HL-60 (cell line): ENCODE results near the gene ACAA1.

ENCODE experiments used
- DNase-seq, 2 experiments: peaks; one replicate each; pipeline ENCODE4 v3.0.0-alpha.2; 2010 to 2020; ENCODE audit warnings: low read depth in 1 of 2, low spot score in 1 of 2
- H3K27ac ChIP-seq: fragments of 250-450 bp; sonication (Bioruptor Pico); replicated peaks from 2 replicates; pipeline ENCODE4 v1.5.1; 2020; ENCODE audit warnings: mild to moderate bottlenecking, moderate library complexity
- H3K27me3 ChIP-seq: fragments of 250-450 bp; sonication (Bioruptor Pico); 2 replicates; pipeline ENCODE4 v1.5.1; 2021; ENCODE audit warnings: mild to moderate bottlenecking, moderate library complexity; ENCODE audit not compliant: insufficient read depth, poor library complexity, severe bottlenecking
- H3K4me3 ChIP-seq: replicated peaks from 2 replicates; pipeline ENCODE4 v1.5.1; 2011; ENCODE audit warnings: mild to moderate bottlenecking, control low read depth, low read length; ENCODE audit not compliant: insufficient read depth
- CTCF ChIP-seq: IDR thresholded peaks from one replicate; pipeline ENCODE4 v1.5.1; 2011; ENCODE audit warnings: low read length, control low read depth, inconsistent platforms; ENCODE audit not compliant: insufficient read depth
- GABPA ChIP-seq: IDR thresholded peaks from 2 replicates; pipeline ENCODE4 v1.6.1; 2012; ENCODE audit warnings: low read depth
- POLR2AphosphoS5 ChIP-seq: IDR thresholded peaks from 2 replicates; pipeline ENCODE4 v1.6.1; 2012; ENCODE audit warnings: low read depth
- REST ChIP-seq: IDR thresholded peaks from 2 replicates; pipeline ENCODE4 v1.6.1; 2012; ENCODE audit warnings: low read depth; ENCODE audit not compliant: insufficient replicate concordance
- SPI1 ChIP-seq: IDR thresholded peaks from 2 replicates; pipeline ENCODE4 v1.6.1; 2012; ENCODE audit warnings: low read depth, mild to moderate bottlenecking, borderline replicate concordance

The ACAA1 gene

GRCh38 chr3:38168151-38169026 lies 31.5 kb upstream of the ACAA1 start:
- H3K4me3 ChIP-seq: no peak overlapping the region
- no peak for TF ChIP-seq SPI1
- no peak for TF ChIP-seq REST
- TF ChIP-seq GABPA: no peak
- TF ChIP-seq CTCF: no peak
- no peak for TF ChIP-seq POLR2AphosphoS5
- no peak for DNase-seq
- no peaks in the 10 kb centered on the region for H3K27me3 ChIP-seq
- H3K27ac ChIP-seq: no peak overlapping the region

GRCh38 chr3:38167591-38167990 lies 30.7 kb upstream of the ACAA1 start:
- no peak overlapping the region for H3K4me3 ChIP-seq
- TF ChIP-seq POLR2AphosphoS5: no peak
- TF ChIP-seq GABPA: no peak
- H3K27ac ChIP-seq: no peak overlapping the region
- no peak for DNase-seq
- H3K27me3 ChIP-seq: no peaks in the 10 kb centered on the region

- Histone ChIP-seq H3K4me3 (peak overlapping the region; percentile 94), H3K27me3 (no peaks in the 10 kb centered on the region), H3K27ac (peak overlapping the region; percentile 100)
- peak in 1 of 2 experiments; percentile 52 for DNase-seq
- TF ChIP-seq REST (no peak), SPI1 (no peak), POLR2AphosphoS5 (no peak), GABPA (no peak), CTCF (no peak)
Observed at GRCh38 chr3:38165722-38166387, 28.9 kb upstream of the ACAA1 start.

- Histone ChIP-seq H3K27ac (peak within 1 kb of the TSS; percentile 100), H3K4me3 (peak within 1 kb of the TSS; percentile 94), H3K27me3 (no peaks in the 10 kb centered on the region)
- peak; percentile 99 for DNase-seq
- TF ChIP-seq SPI1: peak; percentile 86; the same call in 1 of the 2 replicates
- peak; percentile 87 for TF ChIP-seq GABPA
- no peak for TF ChIP-seq CTCF
- TF ChIP-seq REST: no peak
- peak; percentile 97 for TF ChIP-seq POLR2AphosphoS5
Observed at GRCh38 chr3:38164952-38165721, 28.2 kb upstream of the ACAA1 start, which contains the start of gene OXSR1. TSS of gene OXSR1 (plus strand) at chr3:38165537. CDS start at chr3:38165877, 340 bp downstream.
